ENCODE measurements around the gene GALNT16. TPM values are rescaled to one million over a fixed set of nuclear protein-coding genes. Genes with fewer than 3 reads are reported as not detected.

The GALNT16 gene
- total and polyA plus RNA-seq, 2 donors (not counting 1 experiment from before 2014, with no cell fraction given), result 0.09 to 3.4 TPM

GRCh38 chr14:69363964-69364363 lies 104.0 kb downstream of the GALNT16 start:
- H3K27ac Mint-ChIP-seq, result no peak overlapping the region
- no peak for TF ChIP-seq EZH2 (IDR thresholded peaks at IDR 0.05; ENCODE audit: borderline replicate concordance, insufficient read depth, low read depth, low read length, poor library complexity, severe bottlenecking)
- no peak for TF ChIP-seq CTCF (IDR thresholded peaks at IDR 0.05)

GRCh38 chr14:69364378-69364777 lies 104.4 kb downstream of the GALNT16 start:
- TF ChIP-seq CTCF (IDR thresholded peaks at IDR 0.05) (no peak), EZH2 (IDR thresholded peaks at IDR 0.05; ENCODE audit: borderline replicate concordance, insufficient read depth, low read depth, low read length, poor library complexity, severe bottlenecking) (no peak)
- POLR2A ChIA-PET, result no interaction called here
- no peak for DNase-seq
- ATAC-seq (ENCODE audit: low read depth), result no peak
- no peaks in the 10 kb centered on the region for H3K36me3 ChIP-seq (replicated peaks in 1 of 2; ENCODE audit: control extremely low read depth in 1 of 2, control insufficient read depth in 1 of 2, extremely low read depth in 1 of 2, insufficient read depth in 2 of 2, low read length in 1 of 2)
- Mint-ChIP-seq H3K4me3 (no peak overlapping the region), H3K9me3 (ENCODE audit: insufficient read depth) (no peaks in the 10 kb centered on the region), H3K4me1 (peaks cover 13% of the 10 kb centered on the region), H3K27ac (no peak overlapping the region), H3K27me3 (no peaks in the 10 kb centered on the region)
- H3K4me1 ChIP-seq (ENCODE audit: control insufficient read depth in 2 of 2, insufficient read depth in 2 of 2, low read length in 2 of 2), result peaks cover 10% of the 10 kb centered on the region in 2 donors
- no peaks in the 10 kb centered on the region for H3K79me2 ChIP-seq (ENCODE audit: control insufficient read depth, insufficient read depth, low read length)
- intact Hi-C loops (cut with micrococcal nuclease), result no loop called here
- no peak overlapping the region for H2AFZ ChIP-seq (ENCODE audit: insufficient read depth, low read depth, low read length, poor library complexity, severe bottlenecking)
- H3K9ac ChIP-seq (ENCODE audit: low read length), result no peak overlapping the region
- H3K9me3 ChIP-seq (ENCODE audit: control extremely low read depth in 1 of 3, control insufficient read depth in 2 of 3, insufficient read depth in 1 of 3, low read length in 2 of 3), result no peaks in the 10 kb centered on the region
- H3K27me3 ChIP-seq (replicated peaks in 1 of 4; ENCODE audit: control extremely low read depth in 1 of 4, control insufficient read depth in 3 of 4, insufficient read depth in 4 of 4, low read length in 3 of 4), result peaks cover 0 to 5% (median 1%) of the 10 kb centered on the region in 4 experiments
- H3K4me3 ChIP-seq (ENCODE audit: control extremely low read depth in 1 of 5, extremely low read depth in 1 of 5, insufficient read depth in 1 of 5, low read depth in 2 of 5, low read length in 4 of 5), result no peak overlapping the region
- CTCF ChIA-PET, result interaction anchor here (1.8 kb wide), 1 partner anchor 123 kb away, joined by 4 read pairs; no protein-coding TSS in a partner anchor
- H4K20me1 ChIP-seq (ENCODE audit: control insufficient read depth, insufficient read depth, low read length, poor library complexity, severe bottlenecking), result no peaks in the 10 kb centered on the region
- no peak overlapping the region for H3K4me2 ChIP-seq (replicated peaks; ENCODE audit: low read depth, low read length, poor library complexity, severe bottlenecking)
- WGBS (ENCODE audit: insufficient coverage), result no CpG with 5 or more reads among the region's 2 CpGs
- no peak overlapping the region for H3K27ac ChIP-seq (ENCODE audit: low read length in 2 of 2)

More at GRCh38 chr14:69363964-69364363, 104.0 kb downstream of the GALNT16 start:
- Histone ChIP-seq H3K9me3 (ENCODE audit: control extremely low read depth in 1 of 3, control insufficient read depth in 2 of 3, insufficient read depth in 1 of 3, low read length in 2 of 3) (no peaks in the 10 kb centered on the region), H3K4me2 (replicated peaks; ENCODE audit: low read depth, low read length, poor library complexity, severe bottlenecking) (no peak overlapping the region), H3K79me2 (ENCODE audit: control insufficient read depth, insufficient read depth, low read length) (no peaks in the 10 kb centered on the region), H3K9ac (ENCODE audit: low read length) (no peak overlapping the region), H3K27ac (ENCODE audit: low read length in 2 of 2) (no peak overlapping the region), H3K4me1 (ENCODE audit: control insufficient read depth in 2 of 2, insufficient read depth in 2 of 2, low read length in 2 of 2) (peaks cover 10% of the 10 kb centered on the region in 2 donors), H2AFZ (ENCODE audit: insufficient read depth, low read depth, low read length, poor library complexity, severe bottlenecking) (no peak overlapping the region), H3K36me3 (replicated peaks in 1 of 2; ENCODE audit: control extremely low read depth in 1 of 2, control insufficient read depth in 1 of 2, extremely low read depth in 1 of 2, insufficient read depth in 2 of 2, low read length in 1 of 2) (no peaks in the 10 kb centered on the region), H3K4me3 (ENCODE audit: control extremely low read depth in 1 of 5, extremely low read depth in 1 of 5, insufficient read depth in 1 of 5, low read depth in 2 of 5, low read length in 4 of 5) (no peak overlapping the region), H3K27me3 (replicated peaks in 1 of 4; ENCODE audit: control extremely low read depth in 1 of 4, control insufficient read depth in 3 of 4, insufficient read depth in 4 of 4, low read length in 3 of 4) (peaks cover 0 to 5% (median 1%) of the 10 kb centered on the region in 4 experiments), H4K20me1 (ENCODE audit: control insufficient read depth, insufficient read depth, low read length, poor library complexity, severe bottlenecking) (no peaks in the 10 kb centered on the region)
- CTCF ChIA-PET, result no interaction called here
- DNase-seq (no peak), ATAC-seq (ENCODE audit: low read depth) (no peak)
- POLR2A ChIA-PET, result no interaction called here
- 81% methylated on average over 3 of the region's 4 CpGs for WGBS (ENCODE audit: insufficient coverage)
- peaks cover 14% of the 10 kb centered on the region for H3K4me1 Mint-ChIP-seq
- no peaks in the 10 kb centered on the region for H3K27me3 Mint-ChIP-seq
- H3K4me3 Mint-ChIP-seq, result no peak overlapping the region
- no peaks in the 10 kb centered on the region for H3K9me3 Mint-ChIP-seq (ENCODE audit: insufficient read depth)
- intact Hi-C loops (cut with micrococcal nuclease), result no loop called here
